DOHH2 (cell line): ENCODE data around the gene RPL18A.

Experiments used
- H3F3A ChIP-seq: fragments of 200-600 bp; sonication (generic), shearing (Covaris generic); 2 replicates; pipeline ENCODE4 v1.6.0; 2016; ENCODE audit warnings: antibody characterized with exemption, mild to moderate bottlenecking; ENCODE audit not compliant: control insufficient read depth, insufficient read depth
- H3K27ac ChIP-seq: fragments of 200-600 bp; sonication (generic); 2 replicates; pipeline ENCODE4 v1.5.1; 2014; ENCODE audit warnings: low read depth, mild to moderate bottlenecking, low read length, moderate library complexity
- H3K27me3 ChIP-seq: fragments of 200-600 bp; sonication (generic); 2 replicates; pipeline ENCODE4 v1.6.1; 2014; ENCODE audit warnings: mild to moderate bottlenecking, low read length, mixed read lengths; ENCODE audit not compliant: control insufficient read depth
- H3K36me3 ChIP-seq: fragments of 200-600 bp; sonication (generic); 2 replicates; pipeline ENCODE4 v1.6.1; 2014; ENCODE audit warnings: mild to moderate bottlenecking, low read length, moderate library complexity, mixed read lengths; ENCODE audit not compliant: control insufficient read depth
- H3K4me1 ChIP-seq: fragments of 200-600 bp; sonication (generic); 2 replicates; pipeline ENCODE4 v1.6.1; 2014; ENCODE audit warnings: mild to moderate bottlenecking, low read length, mixed read lengths; ENCODE audit not compliant: control insufficient read depth
- H3K4me2 ChIP-seq: fragments of 200-600 bp; sonication (generic); 2 replicates; pipeline ENCODE4 v1.6.0; 2014; ENCODE audit warnings: mild to moderate bottlenecking, low read length, moderate library complexity
- H3K4me3 ChIP-seq: fragments of 200-600 bp; sonication (generic); 2 replicates; pipeline ENCODE4 v1.5.1; 2014; ENCODE audit warnings: mild to moderate bottlenecking, low read length, mixed read lengths
- H3K79me2 ChIP-seq: fragments of 200-600 bp; sonication (generic); 2 replicates; pipeline ENCODE4 v1.6.1; 2014; ENCODE audit warnings: mild to moderate bottlenecking, low read length, mixed read lengths; ENCODE audit not compliant: control insufficient read depth
- H3K9me2 ChIP-seq: fragments of 200-600 bp; sonication (generic); replicated peaks from 2 replicates; pipeline ENCODE4 v1.6.1; 2014; ENCODE audit warnings: mild to moderate bottlenecking, low read length, mixed read lengths; ENCODE audit not compliant: control insufficient read depth
- H3K9me3 ChIP-seq: fragments of 200-600 bp; sonication (generic); 2 replicates; pipeline ENCODE4 v1.6.1; 2014; ENCODE audit warnings: antibody characterized with exemption, low read length, mixed read lengths; ENCODE audit not compliant: control insufficient read depth, insufficient read depth
- H4K20me1 ChIP-seq: fragments of 200-600 bp; sonication (generic); 2 replicates; pipeline ENCODE4 v1.6.0; 2014; ENCODE audit warnings: low read depth, mild to moderate bottlenecking, antibody characterized with exemption, low read length, moderate library complexity; ENCODE audit not compliant: control insufficient read depth, insufficient read depth
- EZH2phosphoT487 ChIP-seq: fragments of 200-600 bp; sonication (generic); IDR thresholded peaks from 2 replicates; pipeline ENCODE4 v1.6.1; 2017; ENCODE audit warnings: borderline replicate concordance, mild to moderate bottlenecking, antibody characterized with exemption, low read length, moderate library complexity, mixed read lengths
- TF ChIP-seq, protein P1 (sequence below): fragments of 200-600 bp; sonication (generic); IDR thresholded peaks from one replicate; pipeline ENCODE4 v1.5.1; 2014; ENCODE audit warnings: antibody characterized with exemption, mild to moderate bottlenecking, low read depth, low read length; ENCODE audit not compliant: poor library complexity, severe bottlenecking

RPL18A gene

DNA sequence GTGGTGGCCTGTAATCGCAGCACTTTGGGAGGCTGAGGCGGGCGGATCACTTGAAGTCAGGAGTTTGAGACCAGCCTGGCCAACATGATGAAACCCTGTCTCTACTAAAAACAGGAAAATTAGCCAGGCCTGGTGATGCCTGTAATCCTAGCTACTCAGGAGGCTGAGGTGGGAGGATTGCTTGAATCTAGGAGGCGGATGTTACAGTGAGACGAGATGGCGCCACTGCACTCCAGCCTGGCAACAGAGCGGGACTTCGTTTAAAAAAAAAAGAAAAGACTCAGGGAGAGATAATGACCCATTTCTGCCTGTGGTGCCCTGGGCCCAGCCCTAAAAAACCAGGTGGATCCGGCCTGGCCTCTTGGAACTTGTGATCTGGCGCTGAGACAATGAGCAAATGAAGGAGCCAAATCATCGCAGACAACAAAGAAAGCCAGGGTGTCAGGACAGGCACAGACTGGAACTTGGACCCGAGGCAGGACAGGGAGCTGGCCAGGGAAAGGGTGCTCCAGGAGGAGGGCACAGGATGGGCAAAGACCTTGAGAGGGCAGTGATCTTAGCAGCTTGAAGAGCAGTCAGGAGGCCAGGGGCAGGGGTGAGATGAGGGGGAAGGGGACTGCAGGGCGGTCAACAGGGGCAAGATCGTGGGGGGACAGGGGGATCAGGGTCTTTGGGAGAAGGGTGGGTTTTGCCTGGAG is 11.0 kb upstream of the RPL18A start:
- no peaks in the 10 kb centered on the region for H3K79me2 ChIP-seq
- H3K4me1 ChIP-seq: peaks cover 35% of the 10 kb centered on the region
- no peak for TF ChIP-seq EZH2phosphoT487
- TF ChIP-seq, protein P1, sequence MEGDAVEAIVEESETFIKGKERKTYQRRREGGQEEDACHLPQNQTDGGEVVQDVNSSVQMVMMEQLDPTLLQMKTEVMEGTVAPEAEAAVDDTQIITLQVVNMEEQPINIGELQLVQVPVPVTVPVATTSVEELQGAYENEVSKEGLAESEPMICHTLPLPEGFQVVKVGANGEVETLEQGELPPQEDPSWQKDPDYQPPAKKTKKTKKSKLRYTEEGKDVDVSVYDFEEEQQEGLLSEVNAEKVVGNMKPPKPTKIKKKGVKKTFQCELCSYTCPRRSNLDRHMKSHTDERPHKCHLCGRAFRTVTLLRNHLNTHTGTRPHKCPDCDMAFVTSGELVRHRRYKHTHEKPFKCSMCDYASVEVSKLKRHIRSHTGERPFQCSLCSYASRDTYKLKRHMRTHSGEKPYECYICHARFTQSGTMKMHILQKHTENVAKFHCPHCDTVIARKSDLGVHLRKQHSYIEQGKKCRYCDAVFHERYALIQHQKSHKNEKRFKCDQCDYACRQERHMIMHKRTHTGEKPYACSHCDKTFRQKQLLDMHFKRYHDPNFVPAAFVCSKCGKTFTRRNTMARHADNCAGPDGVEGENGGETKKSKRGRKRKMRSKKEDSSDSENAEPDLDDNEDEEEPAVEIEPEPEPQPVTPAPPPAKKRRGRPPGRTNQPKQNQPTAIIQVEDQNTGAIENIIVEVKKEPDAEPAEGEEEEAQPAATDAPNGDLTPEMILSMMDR: no peak
- H3K9me3 ChIP-seq: no peaks in the 10 kb centered on the region
- H3K4me2 ChIP-seq: no peak overlapping the region
- peaks cover 13% of the 10 kb centered on the region; the same call in 1 of the 2 replicates for H3F3A ChIP-seq
- no peak overlapping the region for H3K4me3 ChIP-seq
- no peaks in the 10 kb centered on the region for H3K27me3 ChIP-seq
- H4K20me1 ChIP-seq: no peaks in the 10 kb centered on the region
- no peaks in the 10 kb centered on the region for H3K36me3 ChIP-seq
- no peak overlapping the region for H3K27ac ChIP-seq
- no peaks in the 10 kb centered on the region for H3K9me2 ChIP-seq

DNA sequence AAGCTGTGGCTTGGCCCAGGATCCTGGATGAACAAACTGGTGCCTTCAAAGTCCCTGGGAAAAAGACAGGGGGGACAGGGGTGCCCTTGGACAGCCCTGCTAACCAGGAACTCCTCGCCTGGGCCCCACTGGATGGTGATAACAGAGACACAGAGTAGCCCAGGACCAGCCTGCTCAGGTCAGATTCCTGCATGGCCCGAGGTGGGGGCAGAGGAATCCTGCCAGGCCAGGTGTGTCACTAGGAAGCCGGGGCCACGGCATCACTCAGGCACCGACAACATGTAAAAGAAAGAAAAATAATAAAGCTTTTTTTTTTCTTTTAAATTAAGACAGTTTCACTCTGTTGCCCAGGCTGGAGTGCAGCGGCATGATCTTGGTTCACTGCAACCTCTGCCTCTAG is 5.6 kb upstream of the RPL18A start:
- no peaks in the 10 kb centered on the region for H3K27me3 ChIP-seq
- H3K9me2 ChIP-seq: no peaks in the 10 kb centered on the region
- H4K20me1 ChIP-seq: no peaks in the 10 kb centered on the region
- TF ChIP-seq EZH2phosphoT487: no peak
- TF ChIP-seq, protein P1: no peak
- 0 out of 2 replicates have a peak, but pooled peaks cover 7% of the 10 kb centered on the region for H3F3A ChIP-seq
- no peak overlapping the region for H3K4me3 ChIP-seq
- no peak overlapping the region for H3K4me2 ChIP-seq
- H3K36me3 ChIP-seq: no peaks in the 10 kb centered on the region
- H3K79me2 ChIP-seq: peaks cover under 1% of the 10 kb centered on the region
- H3K27ac ChIP-seq: no peak overlapping the region
- H3K9me3 ChIP-seq: no peaks in the 10 kb centered on the region
- H3K4me1 ChIP-seq: peaks cover 29% of the 10 kb centered on the region

DNA sequence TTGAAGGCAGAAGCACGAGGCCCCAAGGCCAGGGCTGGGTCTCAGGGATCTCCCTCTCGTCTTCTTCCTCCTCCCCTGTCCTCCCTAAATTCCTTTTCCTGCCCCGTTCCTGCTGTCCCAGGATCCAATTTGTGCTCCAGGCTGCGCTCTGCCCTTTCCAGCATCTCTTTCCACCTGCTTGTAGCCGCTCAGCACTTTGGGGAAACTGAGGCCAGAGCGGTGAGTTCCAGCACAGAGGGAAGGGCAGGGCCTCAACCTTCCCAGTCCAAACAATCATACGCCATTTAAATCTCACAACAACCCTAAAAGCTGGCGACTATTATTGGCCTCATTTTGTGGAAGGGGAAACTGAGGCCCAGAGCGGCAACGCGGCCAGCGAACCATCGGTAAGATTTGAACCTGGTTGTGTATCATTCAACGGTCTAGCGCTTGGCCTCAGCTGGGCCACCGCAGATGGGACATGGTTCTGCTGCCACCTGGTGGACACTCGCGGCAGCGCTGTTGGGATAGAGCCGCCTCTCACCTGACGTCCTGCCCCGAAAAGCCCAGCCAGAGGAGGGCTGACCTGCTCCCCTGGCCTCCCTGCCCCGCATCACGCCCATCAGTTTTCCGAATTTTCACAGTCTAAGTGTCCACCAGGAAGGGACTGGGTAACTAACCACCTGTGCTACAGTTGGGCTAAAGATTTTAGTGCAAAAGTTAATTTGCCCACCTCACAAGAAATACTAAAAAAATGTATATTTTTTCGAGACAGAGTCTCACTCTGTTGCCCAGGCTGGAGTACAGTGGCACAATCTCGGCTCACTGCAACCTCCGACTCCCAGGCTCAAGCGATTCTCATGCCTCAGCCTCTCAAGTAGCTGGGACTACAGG is 4.2 kb upstream of the RPL18A start:
- no peak for TF ChIP-seq EZH2phosphoT487
- TF ChIP-seq, protein P1: peak; percentile 95
- Histone ChIP-seq H3K4me2 (peak overlapping the region; percentile 10; the same call in 1 of the 2 replicates), H3K27me3 (no peaks in the 10 kb centered on the region), H4K20me1 (peaks cover 6% of the 10 kb centered on the region), H3K27ac (no peak overlapping the region), H3F3A (peaks cover 12% of the 10 kb centered on the region), H3K4me3 (no peak overlapping the region), H3K9me2 (no peaks in the 10 kb centered on the region), H3K79me2 (peaks cover 13% of the 10 kb centered on the region), H3K4me1 (peaks cover 23% of the 10 kb centered on the region), H3K9me3 (no peaks in the 10 kb centered on the region), H3K36me3 (peaks cover 7% of the 10 kb centered on the region)
